Transverse colon (tissue), 3 donors: ENCODE results near the gene TNFSF18.

Experiments used
- EP300 ChIP-seq: sonication (generic); formaldehyde crosslinking; IDR thresholded peaks from one replicate; pipeline ENCODE4 v1.6.1; 2017; ENCODE audit warnings: antibody characterized with exemption, low read depth
- TF ChIP-seq, protein P1 (sequence below), 5 experiments: fragments of 200-600 bp in 3 of 5; fragments of 450-650 bp in 2 of 5; sonication (generic) in 3 of 5; IDR thresholded peaks; 1 replicate in 2 of 5; 2 replicates in 3 of 5; pipeline ENCODE4 v1.5.1; 2016 to 2017; ENCODE audit warnings: antibody characterized with exemption in 5 of 5, inconsistent platforms in 3 of 5, mild to moderate bottlenecking in 2 of 5, moderate library complexity in 1 of 5

DNA sequence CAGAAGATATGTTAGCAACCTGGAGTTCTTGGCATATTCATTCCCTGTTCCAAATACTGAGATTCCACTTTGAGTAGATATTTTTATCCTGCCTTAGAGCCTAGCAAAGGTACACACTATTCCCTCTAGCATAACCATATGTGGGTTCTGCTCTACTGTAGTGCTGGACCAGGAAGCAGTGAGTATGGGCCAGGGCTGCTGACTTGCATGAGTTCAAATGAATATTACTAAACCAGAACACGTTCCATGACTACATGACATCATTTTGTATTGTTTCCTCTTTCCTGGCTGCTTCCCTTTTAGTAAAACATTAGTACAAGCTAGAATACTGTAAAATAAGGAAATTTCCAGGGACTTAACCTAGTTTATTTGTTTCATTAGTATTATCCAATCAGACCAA lies 41.1 kb downstream of the TNFSF18 start:
- TF ChIP-seq, protein P1, sequence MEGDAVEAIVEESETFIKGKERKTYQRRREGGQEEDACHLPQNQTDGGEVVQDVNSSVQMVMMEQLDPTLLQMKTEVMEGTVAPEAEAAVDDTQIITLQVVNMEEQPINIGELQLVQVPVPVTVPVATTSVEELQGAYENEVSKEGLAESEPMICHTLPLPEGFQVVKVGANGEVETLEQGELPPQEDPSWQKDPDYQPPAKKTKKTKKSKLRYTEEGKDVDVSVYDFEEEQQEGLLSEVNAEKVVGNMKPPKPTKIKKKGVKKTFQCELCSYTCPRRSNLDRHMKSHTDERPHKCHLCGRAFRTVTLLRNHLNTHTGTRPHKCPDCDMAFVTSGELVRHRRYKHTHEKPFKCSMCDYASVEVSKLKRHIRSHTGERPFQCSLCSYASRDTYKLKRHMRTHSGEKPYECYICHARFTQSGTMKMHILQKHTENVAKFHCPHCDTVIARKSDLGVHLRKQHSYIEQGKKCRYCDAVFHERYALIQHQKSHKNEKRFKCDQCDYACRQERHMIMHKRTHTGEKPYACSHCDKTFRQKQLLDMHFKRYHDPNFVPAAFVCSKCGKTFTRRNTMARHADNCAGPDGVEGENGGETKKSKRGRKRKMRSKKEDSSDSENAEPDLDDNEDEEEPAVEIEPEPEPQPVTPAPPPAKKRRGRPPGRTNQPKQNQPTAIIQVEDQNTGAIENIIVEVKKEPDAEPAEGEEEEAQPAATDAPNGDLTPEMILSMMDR (IDR thresholded peaks at IDR 0.05) = no peak
- no peak for TF ChIP-seq EP300
